Tibial nerve (tissue), 3 donors: ENCODE measurements around the gene POLR3F.

ENCODE experiments used
- CTCF ChIP-seq, 5 experiments: fragments of 200-600 bp in 3 of 5; fragments of 450-650 bp in 2 of 5; sonication (generic) in 3 of 5; IDR thresholded peaks; one replicate each; pipeline ENCODE4 v1.5.1; 2016 to 2019; ENCODE audit warnings: antibody characterized with exemption in 5 of 5, mild to moderate bottlenecking in 3 of 5, moderate library complexity in 2 of 5
- POLR2A ChIP-seq, 2 donors: fragments of 450-650 bp; IDR thresholded peaks; one replicate each; pipeline ENCODE4 v1.6.1; 2017; ENCODE audit warnings: antibody characterized with exemption in 2 of 2, mild to moderate bottlenecking in 2 of 2, moderate library complexity in 2 of 2

GRCh38 chr20:18511571-18511970 is 44.4 kb downstream of the POLR3F start:
- no peak for TF ChIP-seq CTCF (IDR thresholded peaks at IDR 0.05)
- TF ChIP-seq POLR2A (IDR thresholded peaks at IDR 0.05), result no peak
